ENCODE data around the gene PEF1. TPM values are rescaled to one million over a fixed set of nuclear protein-coding genes. Genes with fewer than 3 reads are reported as not detected.

PEF1 gene
- total and polyA plus RNA-seq, 2 experiments from 2014 or later, result 22.3 to 68.5 TPM

DNA sequence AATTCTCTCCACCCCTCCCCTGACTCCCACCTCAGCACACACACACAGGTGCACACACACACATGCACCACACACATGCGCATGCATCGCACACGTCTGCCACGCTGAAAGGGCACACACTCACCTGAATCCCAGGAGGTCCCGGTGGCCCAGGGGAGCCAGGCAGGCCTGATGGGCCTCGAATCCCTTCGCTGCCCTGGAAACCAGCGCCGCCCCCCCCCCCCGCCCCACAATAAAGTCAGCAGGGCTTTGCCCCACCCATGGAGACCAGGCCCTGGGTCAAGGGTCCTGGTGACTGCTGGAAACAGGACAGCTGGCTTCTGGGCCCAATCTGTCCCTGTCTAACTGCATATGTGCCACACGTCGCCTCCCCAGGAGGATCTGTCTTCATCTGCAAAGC is 17.8 kb upstream of the PEF1 start:
- Histone ChIP-seq H2AFZ (no peak overlapping the region), H3K79me2 (replicated peaks; ENCODE audit: insufficient read depth) (no peaks in the 10 kb centered on the region), H4K20me1 (replicated peaks; ENCODE audit: insufficient read depth) (no peaks in the 10 kb centered on the region), H3K4me2 (no peak overlapping the region), H3K36me3 (ENCODE audit: insufficient read depth) (no peaks in the 10 kb centered on the region), H3K9me2 (ENCODE audit: insufficient read depth) (no peaks in the 10 kb centered on the region), H3F3A (replicated peaks; ENCODE audit: low read depth) (no peaks in the 10 kb centered on the region), H3K4me1 (ENCODE audit: insufficient read depth) (no peaks in the 10 kb centered on the region), H3K27me3 (ENCODE audit: insufficient read depth) (no peaks in the 10 kb centered on the region), H3K27ac (ENCODE audit: low read depth) (no peak overlapping the region), H3K4me3 (no peak overlapping the region)
- ATAC-seq (no peak), DNase-seq (ENCODE audit: low spot score) (no peak)
- H3K4me3 Mint-ChIP-seq, result no peak overlapping the region
- no peak overlapping the region for H3K27ac Mint-ChIP-seq
- H3K9me3 Mint-ChIP-seq, result no peaks in the 10 kb centered on the region
- H3K4me1 Mint-ChIP-seq, result peaks cover 11% of the 10 kb centered on the region
- TF ChIP-seq ZNF114 (CRISPR knock-in tag; IDR thresholded peaks at IDR 0.05) (no peak), POLR2AphosphoS5 (IDR thresholded peaks at IDR 0.05; ENCODE audit: low read depth) (no peak), NANOG (IDR thresholded peaks at IDR 0.05; ENCODE audit: borderline replicate concordance) (no peak), STAT1 (IDR thresholded peaks at IDR 0.05; ENCODE audit: unreplicated experiment) (no peak), ZNF331 (CRISPR knock-in tag; IDR thresholded peaks at IDR 0.05; ENCODE audit: low read depth) (no peak), JUNB (IDR thresholded peaks at IDR 0.05; ENCODE audit: unreplicated experiment) (no peak), CREB1 (CRISPR knock-in tag; IDR thresholded peaks at IDR 0.05; ENCODE audit: low read depth) (no peak), EZH2 (IDR thresholded peaks at IDR 0.05; ENCODE audit: low read depth, unreplicated experiment) (no peak), EZH2phosphoT487 (IDR thresholded peaks at IDR 0.05; ENCODE audit: unreplicated experiment) (no peak)
- TF ChIP-seq, protein P1, sequence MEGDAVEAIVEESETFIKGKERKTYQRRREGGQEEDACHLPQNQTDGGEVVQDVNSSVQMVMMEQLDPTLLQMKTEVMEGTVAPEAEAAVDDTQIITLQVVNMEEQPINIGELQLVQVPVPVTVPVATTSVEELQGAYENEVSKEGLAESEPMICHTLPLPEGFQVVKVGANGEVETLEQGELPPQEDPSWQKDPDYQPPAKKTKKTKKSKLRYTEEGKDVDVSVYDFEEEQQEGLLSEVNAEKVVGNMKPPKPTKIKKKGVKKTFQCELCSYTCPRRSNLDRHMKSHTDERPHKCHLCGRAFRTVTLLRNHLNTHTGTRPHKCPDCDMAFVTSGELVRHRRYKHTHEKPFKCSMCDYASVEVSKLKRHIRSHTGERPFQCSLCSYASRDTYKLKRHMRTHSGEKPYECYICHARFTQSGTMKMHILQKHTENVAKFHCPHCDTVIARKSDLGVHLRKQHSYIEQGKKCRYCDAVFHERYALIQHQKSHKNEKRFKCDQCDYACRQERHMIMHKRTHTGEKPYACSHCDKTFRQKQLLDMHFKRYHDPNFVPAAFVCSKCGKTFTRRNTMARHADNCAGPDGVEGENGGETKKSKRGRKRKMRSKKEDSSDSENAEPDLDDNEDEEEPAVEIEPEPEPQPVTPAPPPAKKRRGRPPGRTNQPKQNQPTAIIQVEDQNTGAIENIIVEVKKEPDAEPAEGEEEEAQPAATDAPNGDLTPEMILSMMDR (conservative IDR thresholded peaks at IDR 0.05; ENCODE audit: low read depth in 2 of 2), result no peak
- TF ChIP-seq, protein P2, sequence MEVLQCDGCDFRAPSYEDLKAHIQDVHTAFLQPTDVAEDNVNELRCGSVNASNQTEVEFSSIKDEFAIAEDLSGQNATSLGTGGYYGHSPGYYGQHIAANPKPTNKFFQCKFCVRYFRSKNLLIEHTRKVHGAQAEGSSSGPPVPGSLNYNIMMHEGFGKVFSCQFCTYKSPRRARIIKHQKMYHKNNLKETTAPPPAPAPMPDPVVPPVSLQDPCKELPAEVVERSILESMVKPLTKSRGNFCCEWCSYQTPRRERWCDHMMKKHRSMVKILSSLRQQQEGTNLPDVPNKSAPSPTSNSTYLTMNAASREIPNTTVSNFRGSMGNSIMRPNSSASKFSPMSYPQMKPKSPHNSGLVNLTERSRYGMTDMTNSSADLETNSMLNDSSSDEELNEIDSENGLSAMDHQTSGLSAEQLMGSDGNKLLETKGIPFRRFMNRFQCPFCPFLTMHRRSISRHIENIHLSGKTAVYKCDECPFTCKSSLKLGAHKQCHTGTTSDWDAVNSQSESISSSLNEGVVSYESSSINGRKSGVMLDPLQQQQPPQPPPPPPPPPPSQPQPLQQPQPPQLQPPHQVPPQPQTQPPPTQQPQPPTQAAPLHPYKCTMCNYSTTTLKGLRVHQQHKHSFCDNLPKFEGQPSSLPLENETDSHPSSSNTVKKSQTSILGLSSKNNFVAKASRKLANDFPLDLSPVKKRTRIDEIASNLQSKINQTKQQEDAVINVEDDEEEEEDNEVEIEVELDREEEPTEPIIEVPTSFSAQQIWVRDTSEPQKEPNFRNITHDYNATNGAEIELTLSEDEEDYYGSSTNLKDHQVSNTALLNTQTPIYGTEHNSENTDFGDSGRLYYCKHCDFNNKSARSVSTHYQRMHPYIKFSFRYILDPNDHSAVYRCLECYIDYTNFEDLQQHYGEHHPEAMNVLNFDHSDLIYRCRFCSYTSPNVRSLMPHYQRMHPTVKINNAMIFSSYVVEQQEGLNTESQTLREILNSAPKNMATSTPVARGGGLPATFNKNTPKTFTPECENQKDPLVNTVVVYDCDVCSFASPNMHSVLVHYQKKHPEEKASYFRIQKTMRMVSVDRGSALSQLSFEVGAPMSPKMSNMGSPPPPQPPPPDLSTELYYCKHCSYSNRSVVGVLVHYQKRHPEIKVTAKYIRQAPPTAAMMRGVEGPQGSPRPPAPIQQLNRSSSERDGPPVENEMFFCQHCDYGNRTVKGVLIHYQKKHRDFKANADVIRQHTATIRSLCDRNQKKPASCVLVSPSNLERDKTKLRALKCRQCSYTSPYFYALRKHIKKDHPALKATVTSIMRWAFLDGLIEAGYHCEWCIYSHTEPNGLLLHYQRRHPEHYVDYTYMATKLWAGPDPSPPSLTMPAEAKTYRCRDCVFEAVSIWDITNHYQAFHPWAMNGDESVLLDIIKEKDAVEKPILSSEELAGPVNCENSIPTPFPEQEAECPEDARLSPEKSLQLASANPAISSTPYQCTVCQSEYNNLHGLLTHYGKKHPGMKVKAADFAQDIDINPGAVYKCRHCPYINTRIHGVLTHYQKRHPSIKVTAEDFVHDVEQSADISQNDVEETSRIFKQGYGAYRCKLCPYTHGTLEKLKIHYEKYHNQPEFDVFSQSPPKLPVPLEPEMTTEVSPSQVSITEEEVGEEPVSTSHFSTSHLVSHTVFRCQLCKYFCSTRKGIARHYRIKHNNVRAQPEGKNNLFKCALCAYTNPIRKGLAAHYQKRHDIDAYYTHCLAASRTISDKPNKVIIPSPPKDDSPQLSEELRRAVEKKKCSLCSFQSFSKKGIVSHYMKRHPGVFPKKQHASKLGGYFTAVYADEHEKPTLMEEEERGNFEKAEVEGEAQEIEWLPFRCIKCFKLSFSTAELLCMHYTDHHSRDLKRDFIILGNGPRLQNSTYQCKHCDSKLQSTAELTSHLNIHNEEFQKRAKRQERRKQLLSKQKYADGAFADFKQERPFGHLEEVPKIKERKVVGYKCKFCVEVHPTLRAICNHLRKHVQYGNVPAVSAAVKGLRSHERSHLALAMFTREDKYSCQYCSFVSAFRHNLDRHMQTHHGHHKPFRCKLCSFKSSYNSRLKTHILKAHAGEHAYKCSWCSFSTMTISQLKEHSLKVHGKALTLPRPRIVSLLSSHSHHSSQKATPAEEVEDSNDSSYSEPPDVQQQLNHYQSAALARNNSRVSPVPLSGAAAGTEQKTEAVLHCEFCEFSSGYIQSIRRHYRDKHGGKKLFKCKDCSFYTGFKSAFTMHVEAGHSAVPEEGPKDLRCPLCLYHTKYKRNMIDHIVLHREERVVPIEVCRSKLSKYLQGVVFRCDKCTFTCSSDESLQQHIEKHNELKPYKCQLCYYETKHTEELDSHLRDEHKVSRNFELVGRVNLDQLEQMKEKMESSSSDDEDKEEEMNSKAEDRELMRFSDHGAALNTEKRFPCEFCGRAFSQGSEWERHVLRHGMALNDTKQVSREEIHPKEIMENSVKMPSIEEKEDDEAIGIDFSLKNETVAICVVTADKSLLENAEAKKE (CRISPR knock-in tag; IDR thresholded peaks at IDR 0.05), result no peak
- TF ChIP-seq, protein P3, sequence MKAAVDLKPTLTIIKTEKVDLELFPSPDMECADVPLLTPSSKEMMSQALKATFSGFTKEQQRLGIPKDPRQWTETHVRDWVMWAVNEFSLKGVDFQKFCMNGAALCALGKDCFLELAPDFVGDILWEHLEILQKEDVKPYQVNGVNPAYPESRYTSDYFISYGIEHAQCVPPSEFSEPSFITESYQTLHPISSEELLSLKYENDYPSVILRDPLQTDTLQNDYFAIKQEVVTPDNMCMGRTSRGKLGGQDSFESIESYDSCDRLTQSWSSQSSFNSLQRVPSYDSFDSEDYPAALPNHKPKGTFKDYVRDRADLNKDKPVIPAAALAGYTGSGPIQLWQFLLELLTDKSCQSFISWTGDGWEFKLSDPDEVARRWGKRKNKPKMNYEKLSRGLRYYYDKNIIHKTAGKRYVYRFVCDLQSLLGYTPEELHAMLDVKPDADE (IDR thresholded peaks at IDR 0.05), result no peak
- no peaks in the 10 kb centered on the region for H3K36me3 Mint-ChIP-seq (ENCODE audit: low read depth)
- H3K27me3 Mint-ChIP-seq (ENCODE audit: insufficient read depth, low read depth, poor library complexity), result peaks cover 7% of the 10 kb centered on the region

Measured in GM23338 (cell line).